COLO668 (cell line): ENCODE results near the gene SDK1.
A peak's percentile ranks its signal among the peaks of the same experiment; 100 is the strongest.

Source experiments
- DNase-seq: peaks from one replicate; lab custom pipeline; 2025; ENCODE audit not compliant: unreplicated experiment; lab: John Stamatoyannopoulos, UW

The SDK1 gene

DNA sequence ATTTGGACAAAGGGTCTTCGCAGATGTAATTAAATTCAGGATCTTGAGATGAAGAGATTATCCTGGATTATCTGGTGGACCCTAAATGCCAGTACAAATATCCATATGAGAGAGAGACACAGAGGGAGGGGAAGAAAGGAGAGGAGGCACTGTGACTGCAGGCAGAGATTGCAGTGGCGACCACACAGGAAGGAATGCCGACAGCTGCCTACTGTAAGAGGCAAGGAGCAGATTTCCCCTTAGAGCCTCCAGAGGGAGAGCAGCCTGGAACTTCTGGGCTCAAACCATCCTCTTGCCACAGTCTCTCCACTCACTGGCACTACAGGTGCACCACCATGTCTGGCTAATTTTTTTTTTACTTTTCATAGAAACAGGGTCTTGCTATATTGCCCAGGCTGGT is 152.3 kb downstream of the SDK1 start:
- DNase-seq = no peak

- no peak for DNase-seq
Measured at GRCh38 chr7:3455806-3456595, 154.9 kb downstream of the SDK1 start.

GRCh38 chr7:3459111-3459510 is 158.1 kb downstream of the SDK1 start:
- no peak for DNase-seq

GRCh38 chr7:3461923-3462322 is 160.9 kb downstream of the SDK1 start:
- no peak for DNase-seq

DNA sequence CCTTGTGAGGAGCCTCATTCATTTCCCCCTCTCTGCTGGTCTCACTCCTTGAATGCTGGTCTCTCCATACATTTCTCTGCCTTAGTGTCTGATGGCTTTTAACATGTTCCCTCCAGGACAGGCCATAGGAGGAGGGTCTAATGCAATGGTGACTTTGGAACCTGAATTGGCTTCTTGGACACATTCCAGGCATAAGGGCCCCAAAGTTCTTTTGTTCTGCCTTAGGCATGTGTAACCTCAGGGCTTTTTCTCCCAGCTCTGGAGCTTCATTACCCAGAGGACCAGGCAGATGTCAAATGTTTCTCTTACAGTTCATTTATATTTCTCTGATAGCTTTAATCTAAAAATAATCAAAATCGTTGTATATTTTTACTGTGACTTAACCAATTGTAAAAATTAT is 162.6 kb downstream of the SDK1 start:
- DNase-seq = no peak

- DNase-seq = no peak
Measured at GRCh38 chr7:3464900-3465622, 164.0 kb downstream of the SDK1 start.

DNA sequence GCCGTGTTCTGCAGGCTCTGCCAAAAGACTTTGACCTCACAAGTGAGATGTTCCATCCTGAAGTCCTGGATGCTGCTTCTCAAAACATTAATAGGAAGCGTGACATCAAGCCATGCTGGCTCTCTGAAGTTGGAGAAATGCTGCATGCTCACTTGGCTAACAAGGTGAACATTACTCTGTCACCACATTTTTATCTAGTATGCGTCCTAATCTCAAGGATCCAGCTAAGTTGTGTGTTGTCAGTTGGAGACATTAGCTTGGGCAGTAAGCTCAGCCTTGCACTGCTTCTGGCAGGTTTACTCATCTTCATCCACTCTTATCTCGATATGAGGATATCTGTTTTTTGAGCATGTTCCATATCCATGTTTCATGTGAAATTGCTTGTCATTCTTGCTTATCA is 165.2 kb downstream of the SDK1 start:
- DNase-seq = no peak

DNA sequence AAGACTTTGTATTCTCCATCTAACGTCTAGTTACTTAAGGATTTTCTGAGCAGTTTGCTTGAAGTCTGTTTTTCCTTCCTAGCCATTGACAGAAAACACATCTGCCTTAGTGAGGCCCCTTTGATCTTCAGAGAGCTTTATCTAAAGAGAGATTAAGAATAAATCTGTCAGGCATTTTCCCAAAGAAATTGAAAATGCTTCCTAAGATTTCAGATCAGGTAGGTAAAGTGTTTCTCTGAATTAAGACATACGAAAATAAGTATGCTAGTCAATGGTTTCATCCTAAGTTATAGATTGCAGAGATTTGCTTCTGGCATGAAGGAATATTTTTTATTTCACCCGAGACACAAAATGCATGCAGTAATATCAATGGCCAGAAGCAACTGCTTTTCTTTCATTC is 168.6 kb downstream of the SDK1 start:
- DNase-seq = no peak

GRCh38 chr7:3480197-3480596 is 179.1 kb downstream of the SDK1 start:
- no peak for DNase-seq

DNA sequence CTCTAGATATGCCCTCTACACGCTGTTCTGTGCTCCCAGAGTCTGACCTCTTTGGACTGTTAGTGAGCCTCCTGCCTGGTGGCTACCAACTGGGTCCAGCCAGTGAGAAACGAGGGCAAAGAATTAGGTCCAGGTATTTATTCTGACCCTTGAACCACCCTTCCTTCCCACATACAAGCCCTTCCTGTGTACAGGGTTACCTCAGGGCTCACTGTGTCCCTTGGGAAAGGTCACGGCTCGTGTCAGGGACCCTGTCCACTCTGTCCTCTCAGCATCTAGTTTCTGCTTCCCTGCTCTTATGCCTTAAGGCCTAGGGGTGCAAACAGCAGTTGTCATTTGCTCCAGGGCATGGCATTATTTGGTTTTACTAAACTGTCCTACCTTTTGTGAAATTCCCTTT is 180.4 kb downstream of the SDK1 start:
- DNase-seq = no peak

- DNase-seq = peak; percentile 68
Measured at GRCh38 chr7:3482147-3482921, 181.3 kb downstream of the SDK1 start.

- DNase-seq = no peak
Measured at GRCh38 chr7:3486841-3487240, 185.8 kb downstream of the SDK1 start.

- DNase-seq = no peak
Measured at GRCh38 chr7:3488829-3489228, 187.8 kb downstream of the SDK1 start.

GRCh38 chr7:3493499-3493898 is 192.4 kb downstream of the SDK1 start:
- no peak for DNase-seq

DNA sequence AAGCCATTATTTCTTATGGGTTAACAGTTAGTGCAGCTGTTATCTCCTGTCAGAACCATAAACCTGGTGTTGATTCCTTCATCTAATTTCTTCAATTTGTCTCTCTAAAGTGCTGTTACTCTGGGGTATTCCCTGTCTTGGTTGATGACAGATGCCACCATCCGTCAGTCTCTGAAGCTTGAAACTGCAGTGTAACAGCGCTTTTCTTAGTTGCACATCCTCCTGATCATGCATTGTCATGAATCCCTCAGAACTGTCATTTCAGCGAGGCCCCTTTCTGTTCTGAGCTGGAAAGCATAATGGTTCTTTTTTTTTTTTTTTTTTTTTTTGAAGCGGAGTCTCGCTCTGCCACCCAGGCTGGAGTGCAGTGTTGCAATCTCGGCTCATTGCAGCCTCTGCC is 193.9 kb downstream of the SDK1 start:
- no peak for DNase-seq

DNA sequence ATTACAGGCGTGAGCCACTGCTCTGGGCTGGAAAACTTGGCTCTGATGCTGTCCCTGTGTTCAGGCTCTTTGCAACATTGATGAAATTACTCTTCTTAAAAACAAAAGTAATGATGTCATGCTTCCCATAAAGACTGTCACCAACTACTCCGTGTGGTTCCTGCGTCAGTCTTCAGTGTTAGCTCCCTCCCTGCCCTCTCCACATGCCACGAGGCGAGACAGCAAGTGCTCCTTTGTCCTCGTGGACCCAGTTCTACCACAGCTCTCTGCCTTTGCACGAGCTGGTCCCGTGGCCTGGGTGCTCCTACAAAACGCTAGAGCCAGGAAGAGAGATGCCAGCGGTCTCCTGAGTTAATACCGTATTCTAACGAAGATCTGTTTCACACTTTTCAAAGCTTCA is 194.5 kb downstream of the SDK1 start:
- no peak for DNase-seq

GRCh38 chr7:3495954-3496353 is 194.9 kb downstream of the SDK1 start:
- DNase-seq = no peak

DNA sequence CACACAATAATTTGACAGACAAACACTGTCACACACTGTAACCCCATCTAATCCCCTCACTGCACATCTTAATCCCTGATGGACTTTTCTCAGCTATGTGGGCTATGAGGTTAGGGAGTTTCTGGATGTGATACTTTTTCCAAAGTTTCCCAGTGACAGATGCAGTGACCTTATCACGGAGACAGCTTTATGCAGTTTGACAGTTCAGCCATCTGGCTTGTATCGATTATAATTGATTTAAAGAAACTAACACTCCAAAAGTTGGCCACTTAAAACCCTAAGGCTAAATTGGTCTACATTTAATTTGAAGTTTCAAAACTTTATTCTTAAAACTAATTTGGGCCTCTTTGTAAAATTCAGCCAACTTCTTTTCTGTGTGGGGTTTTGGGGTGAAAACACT is 196.7 kb downstream of the SDK1 start:
- DNase-seq = no peak

GRCh38 chr7:3501671-3502070 is 200.6 kb downstream of the SDK1 start:
- no peak for DNase-seq

DNA sequence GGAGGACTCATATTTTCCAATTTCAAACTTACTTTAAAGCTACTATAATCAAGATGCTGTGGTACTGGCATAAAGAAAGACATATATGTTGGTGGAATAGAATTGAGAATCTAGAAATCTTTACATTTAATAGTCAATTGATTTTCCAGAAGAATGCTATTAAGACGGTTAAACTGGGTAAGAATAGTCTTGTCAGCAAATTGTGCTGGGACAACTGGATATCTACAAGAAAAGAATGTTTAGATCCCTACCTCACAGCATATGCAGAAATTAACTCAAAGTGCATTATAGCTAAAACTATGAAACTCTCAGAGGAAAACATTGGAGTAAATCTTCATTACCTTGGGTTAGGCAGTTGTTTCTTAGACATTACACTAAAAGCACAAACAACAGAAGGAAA is 203.3 kb downstream of the SDK1 start:
- DNase-seq = no peak

DNA sequence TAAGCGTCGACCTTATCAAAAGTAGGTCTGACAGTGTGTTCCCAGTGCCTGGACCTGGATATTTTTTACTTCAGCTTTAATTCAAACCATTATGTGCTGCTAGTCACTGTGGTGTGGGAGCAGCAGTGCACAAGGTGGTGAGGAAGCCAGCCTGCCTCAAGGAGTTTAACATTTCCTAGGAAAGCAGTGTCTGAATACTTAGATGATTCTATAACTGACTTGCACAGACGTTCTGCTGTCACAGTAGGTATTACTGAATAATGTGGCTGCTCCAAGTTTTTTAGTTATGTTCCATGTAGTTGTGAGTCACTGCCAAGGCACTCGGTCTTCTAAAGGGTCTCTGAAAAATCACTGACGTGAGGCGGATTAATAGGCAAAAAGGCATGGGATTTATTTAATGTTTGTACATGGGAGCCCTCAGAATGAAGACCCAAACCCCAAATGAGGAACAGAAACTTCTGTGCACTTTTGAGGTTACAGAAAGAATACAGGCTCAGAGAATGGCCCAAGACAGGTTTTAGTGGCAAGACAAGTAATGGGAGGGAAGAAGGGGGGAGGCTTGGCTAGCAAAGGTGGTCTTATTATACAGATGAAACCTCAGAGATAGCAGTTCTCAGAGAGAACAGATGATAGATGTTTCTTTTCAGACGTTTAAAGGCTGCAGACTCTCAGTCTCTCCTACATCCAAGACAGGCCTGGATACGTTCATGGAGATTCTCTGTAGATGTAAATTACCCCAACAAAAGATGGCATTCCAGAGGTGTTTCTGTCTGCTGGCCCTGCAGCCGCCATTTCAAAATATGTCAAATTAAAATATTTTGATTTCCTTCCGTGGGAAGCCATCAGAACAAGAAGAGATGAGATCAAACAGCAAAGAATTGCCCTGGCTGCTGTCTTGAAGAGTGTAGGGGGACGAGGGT is 209.3 kb downstream of the SDK1 start:
- DNase-seq = no peak
